ENCODE data around the gene CBFA2T3.

CBFA2T3 gene

GRCh38 chr16:88995194-88995593 lies 18.2 kb upstream of the CBFA2T3 start:
- DNase-seq = no peak

GRCh38 chr16:88994695-88995094 lies 17.7 kb upstream of the CBFA2T3 start:
- DNase-seq = no peak

GRCh38 chr16:88993946-88994600 lies 17.1 kb upstream of the CBFA2T3 start:
- DNase-seq = no peak

- no peak for DNase-seq
Measured at GRCh38 chr16:88993166-88993761, 16.3 kb upstream of the CBFA2T3 start.

- no peak for DNase-seq
Measured at GRCh38 chr16:88992351-88993165, 15.6 kb upstream of the CBFA2T3 start.

- no peak for DNase-seq
Measured at GRCh38 chr16:88991813-88992350, 14.9 kb upstream of the CBFA2T3 start.

GRCh38 chr16:88989852-88990547 lies 13.0 kb upstream of the CBFA2T3 start:
- DNase-seq = no peak

- DNase-seq = no peak
Measured at GRCh38 chr16:88988980-88989811, 12.2 kb upstream of the CBFA2T3 start.

- no peak for DNase-seq
Measured at GRCh38 chr16:88985521-88985920, 8.5 kb upstream of the CBFA2T3 start.

GRCh38 chr16:88983771-88984687 lies 7.0 kb upstream of the CBFA2T3 start:
- no peak for DNase-seq

GRCh38 chr16:88983165-88983564 lies 6.2 kb upstream of the CBFA2T3 start:
- no peak for DNase-seq

- no peak for DNase-seq
Measured at GRCh38 chr16:88982286-88983084, 5.5 kb upstream of the CBFA2T3 start.

GRCh38 chr16:88979353-88980015 lies 2.5 kb upstream of the CBFA2T3 start:
- no peak for DNase-seq

- DNase-seq = no peak
Measured at GRCh38 chr16:88978608-88979346, 1.8 kb upstream of the CBFA2T3 start.

GRCh38 chr16:88977812-88978607 lies 1.0 kb upstream of the CBFA2T3 start:
- no peak for DNase-seq

GRCh38 chr16:88976366-88977017 lies 515 bp downstream of the CBFA2T3 start:
- no peak for DNase-seq

- DNase-seq = no peak
Measured at GRCh38 chr16:88975511-88976061, 1.4 kb downstream of the CBFA2T3 start.

Measured in cerebellar nuclear complex (tissue), 1 donor.